IPS-15b (cell line): ENCODE results near the gene PPP1R12A.
"Not testable (repeated sequence)": the region's sequence is repeated elsewhere in the genome, so short reads cannot be mapped to it uniquely, and the experiment has no call there.

Experiments
- H3K27me3 ChIP-seq: one replicate; pipeline ENCODE4 v1.6.1; 2013; ENCODE audit warnings: low read length; ENCODE audit not compliant: control insufficient read depth, insufficient read depth
- H3K36me3 ChIP-seq: one replicate; pipeline ENCODE4 v1.6.1; 2013; ENCODE audit warnings: low read length; ENCODE audit not compliant: control insufficient read depth, insufficient read depth
- H3K4me1 ChIP-seq: one replicate; pipeline ENCODE4 v1.6.1; 2013; ENCODE audit warnings: mild to moderate bottlenecking, low read length; ENCODE audit not compliant: control insufficient read depth, insufficient read depth
- H3K4me3 ChIP-seq: one replicate; pipeline ENCODE4 v1.5.1; 2013; ENCODE audit warnings: low read depth, low read length
- H3K9ac ChIP-seq: one replicate; pipeline ENCODE4 v1.6.1; 2013; ENCODE audit warnings: low read depth, mild to moderate bottlenecking, low read length
- H3K9me3 ChIP-seq: one replicate; pipeline ENCODE4 v1.6.1; 2013; ENCODE audit warnings: mild to moderate bottlenecking, low read length; ENCODE audit not compliant: control insufficient read depth, insufficient read depth

The PPP1R12A gene

GRCh38 chr12:79885911-79886490 lies 48.9 kb downstream of the PPP1R12A start:
- Histone ChIP-seq H3K9me3 (no peaks in the 10 kb centered on the region), H3K9ac (no peak overlapping the region), H3K27me3 (no peaks in the 10 kb centered on the region), H3K4me3 (no peak overlapping the region), H3K36me3 (no peaks in the 10 kb centered on the region), H3K4me1 (peaks cover 3% of the 10 kb centered on the region)

GRCh38 chr12:79884401-79885006 lies 50.4 kb downstream of the PPP1R12A start:
- no peaks in the 10 kb centered on the region for H3K9me3 ChIP-seq
- H3K4me3 ChIP-seq, result no peak overlapping the region
- H3K9ac ChIP-seq, result no peak overlapping the region
- no peaks in the 10 kb centered on the region for H3K27me3 ChIP-seq
- H3K36me3 ChIP-seq, result no peaks in the 10 kb centered on the region
- peaks cover 3% of the 10 kb centered on the region for H3K4me1 ChIP-seq

GRCh38 chr12:79883216-79883615 lies 51.7 kb downstream of the PPP1R12A start:
- Histone ChIP-seq H3K4me1 (peaks cover 3% of the 10 kb centered on the region), H3K36me3 (no peaks in the 10 kb centered on the region), H3K9ac (no peak overlapping the region), H3K27me3 (no peaks in the 10 kb centered on the region), H3K4me3 (no peak overlapping the region), H3K9me3 (no peaks in the 10 kb centered on the region)

GRCh38 chr12:79881351-79881750 lies 53.5 kb downstream of the PPP1R12A start:
- Histone ChIP-seq H3K36me3 (no peaks in the 10 kb centered on the region), H3K4me1 (peaks cover 3% of the 10 kb centered on the region), H3K27me3 (no peaks in the 10 kb centered on the region)

GRCh38 chr12:79878506-79878905 lies 56.4 kb downstream of the PPP1R12A start:
- not testable (repeated sequence) for H3K4me3 ChIP-seq, H3K4me1 ChIP-seq, H3K9me3 ChIP-seq, H3K27me3 ChIP-seq, H3K9ac ChIP-seq, H3K36me3 ChIP-seq

More at GRCh38 chr12:79881351-79881750, 53.5 kb downstream of the PPP1R12A start:
- H3K9me3 ChIP-seq, result no peaks in the 10 kb centered on the region
- no peak overlapping the region for H3K9ac ChIP-seq
- no peak overlapping the region for H3K4me3 ChIP-seq

- no peaks in the 10 kb centered on the region for H3K27me3 ChIP-seq
- no peak overlapping the region for H3K4me3 ChIP-seq
- no peak overlapping the region for H3K9ac ChIP-seq
- no peaks in the 10 kb centered on the region for H3K9me3 ChIP-seq
- H3K4me1 ChIP-seq, result peaks cover 9% of the 10 kb centered on the region
- H3K36me3 ChIP-seq, result no peaks in the 10 kb centered on the region
Measured at GRCh38 chr12:79877246-79877645, 57.7 kb downstream of the PPP1R12A start.

- Histone ChIP-seq H3K9me3 (no peaks in the 10 kb centered on the region), H3K4me3 (no peak overlapping the region), H3K4me1 (peaks cover 9% of the 10 kb centered on the region), H3K9ac (no peak overlapping the region), H3K27me3 (no peaks in the 10 kb centered on the region), H3K36me3 (no peaks in the 10 kb centered on the region)
Measured at GRCh38 chr12:79874665-79875064, 60.2 kb downstream of the PPP1R12A start.

- Histone ChIP-seq H3K9me3 (no peaks in the 10 kb centered on the region), H3K9ac (no peak overlapping the region), H3K27me3 (no peaks in the 10 kb centered on the region), H3K36me3 (no peaks in the 10 kb centered on the region), H3K4me1 (peaks cover 9% of the 10 kb centered on the region), H3K4me3 (no peak overlapping the region)
Measured at GRCh38 chr12:79873201-79873600, 61.7 kb downstream of the PPP1R12A start.

GRCh38 chr12:79871621-79872020 lies 63.3 kb downstream of the PPP1R12A start:
- Histone ChIP-seq H3K9me3 (no peaks in the 10 kb centered on the region), H3K9ac (no peak overlapping the region), H3K27me3 (no peaks in the 10 kb centered on the region), H3K36me3 (no peaks in the 10 kb centered on the region), H3K4me1 (peaks cover 9% of the 10 kb centered on the region), H3K4me3 (no peak overlapping the region)

GRCh38 chr12:79870916-79871315 lies 64.0 kb downstream of the PPP1R12A start:
- Histone ChIP-seq H3K27me3 (no peaks in the 10 kb centered on the region), H3K9ac (no peak overlapping the region), H3K4me1 (peaks cover 9% of the 10 kb centered on the region), H3K9me3 (no peaks in the 10 kb centered on the region), H3K4me3 (no peak overlapping the region), H3K36me3 (no peaks in the 10 kb centered on the region)

GRCh38 chr12:79859646-79860045 lies 75.3 kb downstream of the PPP1R12A start:
- Histone ChIP-seq H3K9ac (no peak overlapping the region), H3K9me3 (no peaks in the 10 kb centered on the region), H3K4me1 (no peaks in the 10 kb centered on the region), H3K4me3 (no peak overlapping the region), H3K36me3 (no peaks in the 10 kb centered on the region), H3K27me3 (no peaks in the 10 kb centered on the region)

GRCh38 chr12:79858518-79858917 lies 76.4 kb downstream of the PPP1R12A start:
- Histone ChIP-seq H3K4me1 (no peaks in the 10 kb centered on the region), H3K9me3 (no peaks in the 10 kb centered on the region), H3K27me3 (no peaks in the 10 kb centered on the region), H3K4me3 (no peak overlapping the region), H3K36me3 (no peaks in the 10 kb centered on the region), H3K9ac (no peak overlapping the region)
